Endothelial cell (in vitro differentiated cells): ENCODE data around the gene MYH13. TPM values are rescaled to one million over a fixed set of nuclear protein-coding genes. Genes with fewer than 3 reads are reported as not detected.

Experiments used
- DNase-seq: peaks from one replicate; pipeline ENCODE4 v3.0.0; 2021; ENCODE audit warnings: low spot score
- H3K27ac Mint-ChIP-seq: one replicate; pipeline ENCODE4 v1.8.0; 2021; ENCODE audit warnings: mixed read lengths, inconsistent platforms; ENCODE audit not compliant: unreplicated experiment
- H3K27me3 Mint-ChIP-seq: one replicate; pipeline ENCODE4 v1.8.0; 2021; ENCODE audit warnings: mild to moderate bottlenecking, moderate library complexity, mixed read lengths, inconsistent platforms; ENCODE audit not compliant: unreplicated experiment
- H3K36me3 Mint-ChIP-seq: one replicate; pipeline ENCODE4 v1.8.0; 2021; ENCODE audit warnings: mild to moderate bottlenecking, low read depth, mixed read lengths, inconsistent platforms; ENCODE audit not compliant: unreplicated experiment
- H3K4me1 Mint-ChIP-seq: one replicate; pipeline ENCODE4 v1.8.0; 2021; ENCODE audit warnings: mild to moderate bottlenecking, mixed read lengths, inconsistent platforms; ENCODE audit not compliant: unreplicated experiment
- H3K4me3 Mint-ChIP-seq: one replicate; pipeline ENCODE4 v1.8.0; 2021; ENCODE audit warnings: mild to moderate bottlenecking, mixed read lengths, inconsistent platforms; ENCODE audit not compliant: unreplicated experiment
- H3K9me3 Mint-ChIP-seq: one replicate; pipeline ENCODE4 v1.8.0; 2021; ENCODE audit warnings: mixed read lengths, inconsistent platforms; ENCODE audit not compliant: unreplicated experiment
- CTCF ChIP-seq: fragments of 200-600 bp; sonication (generic); IDR thresholded peaks from one replicate; pipeline ENCODE4 v1.5.0; 2021; ENCODE audit warnings: antibody characterized with exemption; ENCODE audit not compliant: unreplicated experiment
- total RNA-seq: library from RNA; stranded (reverse); fragmentation: NEBNext Ultra II Directional; extraction: Animal tissue kit (Norgen Biotek cat#: 25700); gene quantifications from one replicate; pipeline ENCODE4 v1.2.1, GENCODE V29; 2021; ENCODE audit not compliant: unreplicated experiment

Gene MYH13
- total RNA-seq, 1 donor from 2014 or later = 0.05 TPM

DNA sequence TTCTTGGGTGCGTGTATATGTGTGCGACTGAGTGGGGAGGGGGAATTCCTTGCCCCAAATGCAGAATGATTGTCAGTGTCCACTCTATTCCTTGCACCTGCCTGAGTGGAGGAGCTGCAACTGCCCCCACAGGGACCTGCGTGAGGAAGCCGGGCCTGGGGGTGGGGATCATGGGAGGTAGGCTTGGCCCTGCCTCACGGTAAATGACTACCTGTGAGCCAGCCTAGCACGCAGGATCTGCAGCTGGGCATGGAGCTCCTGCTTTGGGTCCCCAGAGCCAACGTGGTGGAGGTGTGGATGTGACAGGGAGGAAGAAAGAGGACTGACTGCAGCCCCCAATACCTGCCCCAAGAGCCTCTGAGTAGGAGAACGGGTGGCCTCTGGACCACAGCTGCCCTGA, 97.4 kb downstream of the MYH13 start:
- H3K27ac Mint-ChIP-seq = no peak overlapping the region
- peaks cover 27% of the 10 kb centered on the region for H3K4me1 Mint-ChIP-seq
- H3K4me3 Mint-ChIP-seq = no peak overlapping the region
- H3K36me3 Mint-ChIP-seq = no peaks in the 10 kb centered on the region
- no peak for DNase-seq
- no peaks in the 10 kb centered on the region for H3K9me3 Mint-ChIP-seq
- no peak for TF ChIP-seq CTCF
- no peaks in the 10 kb centered on the region for H3K27me3 Mint-ChIP-seq

DNA sequence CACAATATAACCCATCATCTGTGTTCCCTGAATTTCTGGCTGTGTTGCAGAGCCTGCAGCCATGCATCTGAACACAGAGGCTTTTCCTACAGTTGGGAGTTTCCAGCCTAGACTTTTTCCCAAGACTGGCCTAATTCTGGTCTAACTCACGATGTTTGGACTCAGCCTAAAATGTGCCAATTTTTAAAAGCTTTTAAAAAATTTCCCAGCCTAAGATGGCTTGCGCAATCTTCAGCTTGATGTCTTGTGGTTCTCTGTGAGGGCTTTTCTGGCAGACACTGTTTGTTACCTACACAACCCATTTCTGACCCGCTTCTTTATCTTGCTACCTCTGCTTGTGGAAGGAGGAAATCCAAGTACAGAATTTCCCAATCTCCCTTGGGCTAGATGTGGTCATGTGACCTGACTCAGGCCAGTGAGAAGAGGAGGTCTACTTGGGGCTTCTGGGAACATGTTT, 101.7 kb downstream of the MYH13 start:
- no peak overlapping the region for H3K27ac Mint-ChIP-seq
- H3K4me3 Mint-ChIP-seq = no peak overlapping the region
- TF ChIP-seq CTCF = no peak
- no peaks in the 10 kb centered on the region for H3K9me3 Mint-ChIP-seq
- no peak for DNase-seq
- no peaks in the 10 kb centered on the region for H3K36me3 Mint-ChIP-seq
- no peaks in the 10 kb centered on the region for H3K27me3 Mint-ChIP-seq
- peaks cover 18% of the 10 kb centered on the region for H3K4me1 Mint-ChIP-seq

- no peak for TF ChIP-seq CTCF
- Mint-ChIP-seq H3K4me1 (peaks cover 12% of the 10 kb centered on the region), H3K27ac (no peak overlapping the region), H3K4me3 (no peak overlapping the region), H3K27me3 (no peaks in the 10 kb centered on the region), H3K9me3 (no peaks in the 10 kb centered on the region), H3K36me3 (no peaks in the 10 kb centered on the region)
- no peak for DNase-seq
Measured at GRCh38 chr17:10270258-10270657, 102.5 kb downstream of the MYH13 start.

DNA sequence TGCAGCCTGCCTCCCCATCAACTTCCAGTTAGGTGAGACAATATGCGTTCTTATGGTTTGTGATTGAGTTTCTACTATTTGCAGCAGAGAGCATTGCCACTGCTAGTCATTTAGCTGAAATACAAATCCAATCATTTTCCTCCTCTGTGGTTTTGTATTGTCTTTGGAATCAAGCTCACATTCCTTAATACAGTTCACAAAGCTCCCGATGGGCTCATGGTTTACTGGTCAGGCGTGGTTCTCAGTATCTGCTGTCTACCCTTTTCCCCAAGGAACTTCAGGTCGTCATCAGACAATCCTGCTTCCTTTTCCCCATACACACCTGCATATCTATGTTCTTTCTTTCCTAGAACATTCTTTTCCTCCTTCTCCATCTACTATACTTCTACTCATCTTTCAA, 104.8 kb downstream of the MYH13 start:
- H3K27ac Mint-ChIP-seq = no peak overlapping the region
- H3K27me3 Mint-ChIP-seq = no peaks in the 10 kb centered on the region
- no peaks in the 10 kb centered on the region for H3K9me3 Mint-ChIP-seq
- no peaks in the 10 kb centered on the region for H3K36me3 Mint-ChIP-seq
- TF ChIP-seq CTCF = no peak
- no peak overlapping the region for H3K4me3 Mint-ChIP-seq
- DNase-seq = no peak
- no peaks in the 10 kb centered on the region for H3K4me1 Mint-ChIP-seq

- no peaks in the 10 kb centered on the region for H3K4me1 Mint-ChIP-seq
- H3K9me3 Mint-ChIP-seq = no peaks in the 10 kb centered on the region
- TF ChIP-seq CTCF = no peak
- H3K27me3 Mint-ChIP-seq = no peaks in the 10 kb centered on the region
- no peak overlapping the region for H3K27ac Mint-ChIP-seq
- no peak for DNase-seq
- no peak overlapping the region for H3K4me3 Mint-ChIP-seq
- no peaks in the 10 kb centered on the region for H3K36me3 Mint-ChIP-seq
Measured at GRCh38 chr17:10266296-10266876, 106.4 kb downstream of the MYH13 start.
